ENCODE data around the gene ARHGAP24. TPM values are rescaled to one million over a fixed set of nuclear protein-coding genes. Genes with fewer than 3 reads are reported as not detected.
"Not testable (repeated sequence)": the region's sequence is repeated elsewhere in the genome, so short reads cannot be mapped to it uniquely, and the experiment has no call there.

The ARHGAP24 gene
- total RNA-seq, 1 donor from 2014 or later: 1.5 TPM

- Mint-ChIP-seq H3K27ac (ENCODE audit: unreplicated experiment) (no peak overlapping the region), H3K36me3 (ENCODE audit: low read depth) (no peaks in the 10 kb centered on the region), H3K4me3 (no peak overlapping the region), H3K27me3 (ENCODE audit: low read depth) (no peaks in the 10 kb centered on the region), H3K9me3 (no peaks in the 10 kb centered on the region), H3K4me1 (peaks cover 5% of the 10 kb centered on the region)
- TF ChIP-seq CTCF (conservative IDR thresholded peaks at IDR 0.05): no peak
- DNase-seq (ENCODE audit: low read depth, low spot score): no peak
Measured at GRCh38 chr4:85956293-85956945, 481.5 kb downstream of the ARHGAP24 start.

- Mint-ChIP-seq H3K4me3 (no peak overlapping the region), H3K27ac (ENCODE audit: unreplicated experiment) (no peak overlapping the region), H3K4me1 (peaks cover 5% of the 10 kb centered on the region), H3K9me3 (no peaks in the 10 kb centered on the region), H3K27me3 (ENCODE audit: low read depth) (no peaks in the 10 kb centered on the region), H3K36me3 (ENCODE audit: low read depth) (no peaks in the 10 kb centered on the region)
- TF ChIP-seq CTCF (conservative IDR thresholded peaks at IDR 0.05): no peak
- DNase-seq (ENCODE audit: low read depth, low spot score): no peak
Measured at GRCh38 chr4:85961887-85962286, 486.9 kb downstream of the ARHGAP24 start.

- Mint-ChIP-seq H3K9me3 (no peaks in the 10 kb centered on the region), H3K4me3 (no peak overlapping the region), H3K27me3 (ENCODE audit: low read depth) (no peaks in the 10 kb centered on the region), H3K27ac (ENCODE audit: unreplicated experiment) (no peak overlapping the region), H3K4me1 (peaks cover 5% of the 10 kb centered on the region), H3K36me3 (ENCODE audit: low read depth) (no peaks in the 10 kb centered on the region)
- no peak for DNase-seq (ENCODE audit: low read depth, low spot score)
- TF ChIP-seq CTCF (conservative IDR thresholded peaks at IDR 0.05): no peak
Measured at GRCh38 chr4:85963231-85963630, 488.3 kb downstream of the ARHGAP24 start.

GRCh38 chr4:85964298-85964697 is 489.3 kb downstream of the ARHGAP24 start:
- no peaks in the 10 kb centered on the region for H3K36me3 Mint-ChIP-seq (ENCODE audit: low read depth)
- no peak for DNase-seq (ENCODE audit: low read depth, low spot score)
- peaks cover 5% of the 10 kb centered on the region for H3K4me1 Mint-ChIP-seq
- H3K4me3 Mint-ChIP-seq: no peak overlapping the region
- no peaks in the 10 kb centered on the region for H3K27me3 Mint-ChIP-seq (ENCODE audit: low read depth)
- no peak for TF ChIP-seq CTCF (conservative IDR thresholded peaks at IDR 0.05)
- no peaks in the 10 kb centered on the region for H3K9me3 Mint-ChIP-seq
- no peak overlapping the region for H3K27ac Mint-ChIP-seq (ENCODE audit: unreplicated experiment)

- not testable (repeated sequence) for H3K27ac Mint-ChIP-seq (ENCODE audit: unreplicated experiment); DNase-seq (ENCODE audit: low read depth, low spot score); H3K4me3 Mint-ChIP-seq; H3K9me3 Mint-ChIP-seq; H3K4me1 Mint-ChIP-seq; H3K36me3 Mint-ChIP-seq (ENCODE audit: low read depth); H3K27me3 Mint-ChIP-seq (ENCODE audit: low read depth)
Measured at GRCh38 chr4:85965017-85965416, 490.1 kb downstream of the ARHGAP24 start.

DNA sequence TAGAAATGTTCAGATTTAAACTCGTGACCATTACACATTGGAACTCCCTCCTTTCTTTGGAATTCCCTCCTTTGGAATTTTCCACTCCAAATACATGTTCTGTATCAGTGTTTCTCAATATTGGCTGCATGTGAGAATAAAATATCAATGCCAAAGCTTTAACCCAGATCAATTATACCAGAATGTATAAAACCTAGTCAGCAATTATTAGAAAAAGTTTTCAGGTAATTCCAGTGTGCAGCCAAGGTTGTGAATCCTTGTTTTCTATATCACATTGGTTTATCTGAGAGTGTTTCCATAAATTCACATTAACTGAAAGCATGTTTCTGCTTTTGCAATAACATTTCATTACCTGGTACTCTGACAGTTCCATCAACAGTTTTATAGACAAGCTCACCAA is 490.6 kb downstream of the ARHGAP24 start:
- DNase-seq (ENCODE audit: low read depth, low spot score): no peak
- Mint-ChIP-seq H3K4me3 (no peak overlapping the region), H3K27me3 (ENCODE audit: low read depth) (no peaks in the 10 kb centered on the region), H3K9me3 (no peaks in the 10 kb centered on the region), H3K4me1 (peaks cover 5% of the 10 kb centered on the region), H3K36me3 (ENCODE audit: low read depth) (no peaks in the 10 kb centered on the region), H3K27ac (ENCODE audit: unreplicated experiment) (no peak overlapping the region)
- no peak for TF ChIP-seq CTCF (conservative IDR thresholded peaks at IDR 0.05)

All from neural crest cell (in vitro differentiated cells).